ENCODE data around the gene BATF. TPM values are rescaled to one million over a fixed set of nuclear protein-coding genes. Genes with fewer than 3 reads are reported as not detected.

BATF gene
- total and polyA plus RNA-seq, 2 of the 8 experiments (the other 6 are each of a cell fraction or from before 2014, with no cell fraction given), result not detected

DNA sequence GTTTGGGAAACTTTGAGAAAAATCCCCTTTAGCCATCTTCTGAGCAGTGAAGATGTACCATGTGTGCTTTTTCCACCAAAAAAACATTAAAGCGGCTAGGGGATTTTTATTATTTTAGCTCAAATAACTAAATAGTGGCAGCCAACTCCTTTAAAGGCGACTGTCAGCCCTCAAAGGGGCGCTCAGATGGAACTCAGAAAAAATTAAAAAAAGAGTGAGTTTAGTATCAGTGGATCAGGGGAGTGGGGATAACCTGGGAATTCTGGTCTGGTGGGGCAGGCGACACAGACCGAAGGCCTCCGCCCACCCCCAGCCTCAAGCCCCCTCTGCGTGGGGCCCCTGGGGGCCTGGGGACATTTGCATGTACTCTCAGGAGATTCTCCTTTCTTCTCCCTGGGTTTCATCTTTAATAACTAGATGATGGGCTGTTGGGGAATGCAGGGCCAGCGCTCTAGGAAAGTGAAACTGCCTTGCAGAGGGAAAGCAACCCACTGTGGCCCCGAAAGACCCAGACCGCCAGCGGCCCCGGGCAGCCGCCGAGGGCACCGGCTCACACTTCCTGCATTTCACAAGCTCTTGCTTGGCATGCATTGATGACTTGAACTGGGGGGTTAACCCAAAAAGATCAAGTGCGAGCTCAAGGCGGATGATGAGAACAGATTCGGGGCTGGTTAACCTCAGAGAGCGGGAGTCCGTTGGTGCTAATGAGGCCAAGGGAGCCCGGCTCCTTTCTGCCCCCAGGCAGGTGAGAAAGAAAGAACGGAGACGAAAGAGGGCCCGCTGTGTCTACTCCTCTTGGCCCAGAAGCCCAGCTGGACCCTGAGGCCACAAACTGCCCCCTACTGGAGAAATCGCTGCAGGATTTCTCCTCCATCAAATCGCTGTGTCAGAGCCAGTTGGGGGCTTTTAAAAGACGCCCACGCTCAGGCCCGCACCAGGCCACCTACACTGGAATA, 7.3 kb upstream of the BATF start:
- Histone ChIP-seq H2BK5ac (ENCODE audit: low read depth, low read length) (no peak overlapping the region), H3K18ac (ENCODE audit: extremely low read depth, low read length) (no peak overlapping the region), H2BK20ac (ENCODE audit: low read length) (no peak overlapping the region), H3K56ac (replicated peaks; ENCODE audit: insufficient read length, low read depth, low read length) (no peak overlapping the region), H4K91ac (replicated peaks; ENCODE audit: insufficient read length, low read length) (no peak overlapping the region), H3K4ac (replicated peaks; ENCODE audit: insufficient read length, low read depth, low read length) (no peak overlapping the region), H4K5ac (ENCODE audit: insufficient read length, low read depth, low read length) (no peak overlapping the region), H2AFZ (ENCODE audit: low read length) (peak overlapping the region; percentile 72), H3K4me1 (replicated peaks in 1 of 4; ENCODE audit: control insufficient read depth in 3 of 4, insufficient read depth in 4 of 4, low read length in 3 of 4) (peaks cover 0 to 4% (median 1%) of the 10 kb centered on the region in 4 experiments; a peak in 1 of 7 replicates), H3K27ac (ENCODE audit: low read depth, low read length) (no peak overlapping the region), H3K9me3 (ENCODE audit: insufficient read depth in 2 of 2, low read depth in 1 of 2, low read length in 1 of 2) (no peaks in the 10 kb centered on the region), H2BK12ac (ENCODE audit: low read depth, low read length) (no peak overlapping the region), H3K14ac (ENCODE audit: insufficient read length) (no peak overlapping the region), H4K20me1 (replicated peaks in 1 of 2; ENCODE audit: control insufficient read depth in 1 of 2, insufficient read depth in 2 of 2, low read length in 2 of 2) (no peaks in the 10 kb centered on the region), H3K27me3 (replicated peaks in 1 of 4; ENCODE audit: control insufficient read depth in 3 of 4, extremely low read depth in 1 of 4, insufficient read depth in 3 of 4, low read length in 3 of 4) (no peaks in the 10 kb centered on the region), H2BK15ac (ENCODE audit: low read length) (no peak overlapping the region; the same call in 1 of the 2 replicates), H3K9ac (replicated peaks in 1 of 4; ENCODE audit: extremely low read depth in 1 of 4, low read depth in 3 of 4, low read length in 3 of 4) (no peak overlapping the region), H3K4me2 (ENCODE audit: insufficient read depth in 1 of 2, low read depth in 2 of 2, low read length in 2 of 2) (no peak overlapping the region), H3K36me3 (ENCODE audit: control insufficient read depth in 2 of 4, insufficient read depth in 4 of 4, low read length in 3 of 4) (no peaks in the 10 kb centered on the region), H3K4me3 (ENCODE audit: extremely low read depth in 1 of 4, insufficient read depth in 2 of 4, low read depth in 3 of 4, low read length in 4 of 4) (no peak overlapping the region), H4K8ac (ENCODE audit: extremely low read depth, insufficient read depth, low read length) (no peak overlapping the region; the same call in none of the 2 replicates), H3K79me1 (ENCODE audit: low read depth, low read length) (no peaks in the 10 kb centered on the region), H2BK120ac (replicated peaks; ENCODE audit: low read depth, low read length) (no peak overlapping the region), H3K79me2 (ENCODE audit: control insufficient read depth in 1 of 2, insufficient read depth in 2 of 2, low read length in 2 of 2) (no peaks in the 10 kb centered on the region), H3K23me2 (ENCODE audit: low read depth, low read length) (no peaks in the 10 kb centered on the region), H3K23ac (ENCODE audit: insufficient read length) (no peak overlapping the region), H2AK5ac (ENCODE audit: low read depth, low read length) (no peak overlapping the region)
- no peak for FAIRE-seq
- peak in 1 of 2 experiments; percentile 53 for DNase-seq (ENCODE audit: low read depth in 1 of 2, low spot score in 2 of 2)
- POLR2A ChIA-PET (ENCODE audit: partially characterized antibody), result no interaction called here
- CTCF ChIA-PET (ENCODE audit: partially characterized antibody), result interaction anchor here (0.6 to 5.5 kb wide), 16 partner anchors 10 to 524 kb away, joined by 3 to 27 read pairs (median 4); no protein-coding TSS in a partner anchor
- 85% methylated on average over 29 of the region's 29 CpGs; no CpG with 5 or more reads in 1 of the 2 experiments for WGBS, 2 experiments (ENCODE audit: extremely low coverage in 1 of 2, insufficient coverage in 1 of 2, insufficient read length in 1 of 2, insufficient replicate concordance in 2 of 2, low coverage in 1 of 2, low lambda C conversion rate in 2 of 2, missing lambda C conversion rate in 1 of 2)
- peak; percentile 22 to 45 for TF ChIP-seq RAD21 (IDR thresholded peaks at IDR 0.05 in 1 of 2, conservative IDR thresholded peaks at IDR 0.05 in 1 of 2; ENCODE audit: low read depth in 2 of 2, low read length in 2 of 2)
- 0 out of 2 replicates have a peak, but pooled peaks have one; percentile 2 for TF ChIP-seq MAFK (IDR thresholded peaks at IDR 0.05; ENCODE audit: low read depth, low read length)
- TF ChIP-seq SP2 (IDR thresholded peaks at IDR 0.05; ENCODE audit: low read length), result no peak
- TF ChIP-seq, protein P1, sequence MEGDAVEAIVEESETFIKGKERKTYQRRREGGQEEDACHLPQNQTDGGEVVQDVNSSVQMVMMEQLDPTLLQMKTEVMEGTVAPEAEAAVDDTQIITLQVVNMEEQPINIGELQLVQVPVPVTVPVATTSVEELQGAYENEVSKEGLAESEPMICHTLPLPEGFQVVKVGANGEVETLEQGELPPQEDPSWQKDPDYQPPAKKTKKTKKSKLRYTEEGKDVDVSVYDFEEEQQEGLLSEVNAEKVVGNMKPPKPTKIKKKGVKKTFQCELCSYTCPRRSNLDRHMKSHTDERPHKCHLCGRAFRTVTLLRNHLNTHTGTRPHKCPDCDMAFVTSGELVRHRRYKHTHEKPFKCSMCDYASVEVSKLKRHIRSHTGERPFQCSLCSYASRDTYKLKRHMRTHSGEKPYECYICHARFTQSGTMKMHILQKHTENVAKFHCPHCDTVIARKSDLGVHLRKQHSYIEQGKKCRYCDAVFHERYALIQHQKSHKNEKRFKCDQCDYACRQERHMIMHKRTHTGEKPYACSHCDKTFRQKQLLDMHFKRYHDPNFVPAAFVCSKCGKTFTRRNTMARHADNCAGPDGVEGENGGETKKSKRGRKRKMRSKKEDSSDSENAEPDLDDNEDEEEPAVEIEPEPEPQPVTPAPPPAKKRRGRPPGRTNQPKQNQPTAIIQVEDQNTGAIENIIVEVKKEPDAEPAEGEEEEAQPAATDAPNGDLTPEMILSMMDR (IDR thresholded peaks at IDR 0.05; ENCODE audit: control extremely low read depth in 1 of 3, insufficient read depth in 1 of 3, low read depth in 1 of 3, low read length in 3 of 3), result peak; percentile 15 to 47 (median 37)
- no peak for TF ChIP-seq PHF8 (conservative IDR thresholded peaks at IDR 0.05; ENCODE audit: low read depth, low read length)
- no peak for TF ChIP-seq SRF (IDR thresholded peaks at IDR 0.05; ENCODE audit: low read depth, low read length)
- no peak for TF ChIP-seq BCL11A (IDR thresholded peaks at IDR 0.05; ENCODE audit: low read depth in 2 of 2, low read length in 2 of 2)
- TF ChIP-seq KDM4A (IDR thresholded peaks at IDR 0.05; ENCODE audit: low read depth, low read length, severe bottlenecking), result no peak

Measured in H1 (cell line).